Subcutaneous abdominal adipose tissue (tissue), 5 donors: ENCODE data around the gene MT3.

Source experiments
- H3K27ac ChIP-seq: one replicate; pipeline ENCODE4 v1.7.0; 2013; ENCODE audit warnings: low read depth, mild to moderate bottlenecking, inconsistent platforms, low read length, moderate library complexity
- H3K27me3 ChIP-seq, 5 donors: one replicate each; pipeline ENCODE4 v1.7.0; 2013; ENCODE audit warnings: low read length in 5 of 5, inconsistent platforms in 1 of 5; ENCODE audit not compliant: control insufficient read depth in 5 of 5, insufficient read depth in 4 of 5
- H3K36me3 ChIP-seq, 5 donors: one replicate each; pipeline ENCODE4 v1.7.0; 2013; ENCODE audit warnings: low read length in 5 of 5; ENCODE audit not compliant: control insufficient read depth in 5 of 5, insufficient read depth in 5 of 5
- H3K4me1 ChIP-seq, 5 donors: one replicate each; pipeline ENCODE4 v1.7.0; 2013; ENCODE audit warnings: low read length in 5 of 5, mild to moderate bottlenecking in 3 of 5, moderate library complexity in 1 of 5; ENCODE audit not compliant: control insufficient read depth in 5 of 5, insufficient read depth in 5 of 5
- H3K4me3 ChIP-seq, 5 donors: one replicate each; pipeline ENCODE4 v1.7.0; 2013; ENCODE audit warnings: low read length in 5 of 5, low read depth in 1 of 5
- H3K9ac ChIP-seq, 5 donors: one replicate each; pipeline ENCODE4 v1.7.0; 2013; ENCODE audit warnings: low read length in 5 of 5, mild to moderate bottlenecking in 4 of 5, moderate library complexity in 3 of 5
- H3K9me3 ChIP-seq, 5 donors: one replicate each; pipeline ENCODE4 v1.7.0; 2013; ENCODE audit warnings: low read length in 5 of 5; ENCODE audit not compliant: control insufficient read depth in 5 of 5
- donor health status: healthy.
- donor health status: healthy.
- donor health status: healthy.
- donor health status: healthy.
- donor health status: healthy.

The MT3 gene

GRCh38 chr16:56554441-56554840 lies 34.9 kb upstream of the MT3 start:
- Histone ChIP-seq H3K27me3 (peaks cover 0 to 11% (median 4%) of the 10 kb centered on the region in 5 donors), H3K4me1 (peaks cover 0 to 8% (median 4%) of the 10 kb centered on the region in 5 donors), H3K9ac (no peak overlapping the region), H3K27ac (no peak overlapping the region), H3K9me3 (no peaks in the 10 kb centered on the region), H3K36me3 (no peaks in the 10 kb centered on the region), H3K4me3 (no peak overlapping the region)

GRCh38 chr16:56558024-56558747 lies 31.1 kb upstream of the MT3 start:
- Histone ChIP-seq H3K36me3 (no peaks in the 10 kb centered on the region), H3K4me1 (no peaks in the 10 kb centered on the region), H3K27me3 (peaks cover 0 to 13% (median 4%) of the 10 kb centered on the region in 5 donors), H3K27ac (no peak overlapping the region), H3K9me3 (no peaks in the 10 kb centered on the region), H3K4me3 (no peak overlapping the region), H3K9ac (no peak overlapping the region)

- Histone ChIP-seq H3K27ac (no peak overlapping the region), H3K4me3 (no peak overlapping the region), H3K9ac (no peak overlapping the region), H3K4me1 (no peaks in the 10 kb centered on the region), H3K27me3 (peaks cover 0 to 9% (median 0%) of the 10 kb centered on the region in 5 donors), H3K36me3 (no peaks in the 10 kb centered on the region), H3K9me3 (no peaks in the 10 kb centered on the region)
These were observed 30.2 kb upstream of the MT3 start for GRCh38 chr16:56559109-56559508.

GRCh38 chr16:56560447-56560846 lies 28.9 kb upstream of the MT3 start:
- Histone ChIP-seq H3K27me3 (peaks cover 0 to 9% (median 2%) of the 10 kb centered on the region in 5 donors), H3K4me3 (no peak overlapping the region), H3K27ac (no peak overlapping the region), H3K9ac (no peak overlapping the region), H3K36me3 (no peaks in the 10 kb centered on the region), H3K4me1 (no peaks in the 10 kb centered on the region), H3K9me3 (no peaks in the 10 kb centered on the region)

GRCh38 chr16:56561126-56561525 lies 28.2 kb upstream of the MT3 start:
- Histone ChIP-seq H3K9me3 (no peaks in the 10 kb centered on the region), H3K4me3 (no peak overlapping the region), H3K4me1 (no peaks in the 10 kb centered on the region), H3K27ac (no peak overlapping the region), H3K36me3 (no peaks in the 10 kb centered on the region), H3K27me3 (peaks cover 0 to 9% (median 2%) of the 10 kb centered on the region in 5 donors), H3K9ac (no peak overlapping the region)

- Histone ChIP-seq H3K4me1 (no peaks in the 10 kb centered on the region), H3K9ac (no peak within 1 kb of the TSS), H3K9me3 (no peaks in the 10 kb centered on the region), H3K27me3 (peaks cover 0 to 9% (median 5%) of the 10 kb centered on the region in 5 donors), H3K4me3 (no peak within 1 kb of the TSS), H3K36me3 (no peaks in the 10 kb centered on the region), H3K27ac (no peak within 1 kb of the TSS)
These were observed 24.4 kb upstream of the MT3 start, which contains the start of gene MT4 for GRCh38 chr16:56564793-56565477. TSS of gene MT4 (plus strand) at chr16:56565073. CDS start at chr16:56565129, 56 bp downstream.

GRCh38 chr16:56569971-56570370 lies 19.4 kb upstream of the MT3 start:
- Histone ChIP-seq H3K27ac (no peak overlapping the region), H3K4me1 (no peaks in the 10 kb centered on the region), H3K9me3 (no peaks in the 10 kb centered on the region), H3K4me3 (no peak overlapping the region), H3K36me3 (no peaks in the 10 kb centered on the region), H3K27me3 (peaks cover 0 to 3% (median 0%) of the 10 kb centered on the region in 5 donors), H3K9ac (no peak overlapping the region)

- H3K9me3 ChIP-seq: no peaks in the 10 kb centered on the region
- no peak overlapping the region for H3K9ac ChIP-seq
- H3K4me3 ChIP-seq: no peak overlapping the region
- H3K27me3 ChIP-seq: peaks cover 0 to 3% (median 0%) of the 10 kb centered on the region in 5 donors
- no peaks in the 10 kb centered on the region for H3K4me1 ChIP-seq
- H3K36me3 ChIP-seq: no peaks in the 10 kb centered on the region
- no peak overlapping the region for H3K27ac ChIP-seq
These were observed 17.8 kb upstream of the MT3 start for GRCh38 chr16:56571525-56571924.

- Histone ChIP-seq H3K36me3 (no peaks in the 10 kb centered on the region), H3K4me1 (no peaks in the 10 kb centered on the region), H3K27me3 (no peaks in the 10 kb centered on the region), H3K27ac (no peak overlapping the region), H3K9ac (no peak overlapping the region), H3K4me3 (no peak overlapping the region), H3K9me3 (no peaks in the 10 kb centered on the region)
These were observed 14.7 kb upstream of the MT3 start for GRCh38 chr16:56574625-56575024.

- no peak overlapping the region for H3K9ac ChIP-seq
- H3K4me3 ChIP-seq: no peak overlapping the region
- H3K27me3 ChIP-seq: peaks cover 0 to 4% (median 0%) of the 10 kb centered on the region in 5 donors
- H3K4me1 ChIP-seq: no peaks in the 10 kb centered on the region
- no peaks in the 10 kb centered on the region for H3K9me3 ChIP-seq
- no peak overlapping the region for H3K27ac ChIP-seq
- no peaks in the 10 kb centered on the region for H3K36me3 ChIP-seq
These were observed 12.6 kb upstream of the MT3 start for GRCh38 chr16:56576585-56577299.
